NCI-H82 treated with DMSO at 0.1 percent for 48 hours (cell line): Measurements from ENCODE around the gene PRKN.

Experiments used
- DNase-seq: peaks from one replicate; lab custom pipeline; 2025; ENCODE audit not compliant: unreplicated experiment; lab: John Stamatoyannopoulos, UW

Gene PRKN

GRCh38 chr6:162541019-162541601 is 186.5 kb downstream of the PRKN start:
- DNase-seq: no peak

- DNase-seq: no peak
Observed at GRCh38 chr6:162539321-162539720, 188.2 kb downstream of the PRKN start.

- DNase-seq: no peak
Observed at GRCh38 chr6:162538643-162539064, 188.9 kb downstream of the PRKN start.

GRCh38 chr6:162533009-162533400 is 194.6 kb downstream of the PRKN start:
- no peak for DNase-seq

- DNase-seq: no peak
Observed at GRCh38 chr6:162532283-162533008, 195.1 kb downstream of the PRKN start.

GRCh38 chr6:162531391-162531790 is 196.2 kb downstream of the PRKN start:
- DNase-seq: peak; percentile 50

GRCh38 chr6:162528538-162528937 is 199.0 kb downstream of the PRKN start:
- no peak for DNase-seq

- DNase-seq: no peak
Observed at GRCh38 chr6:162526960-162527359, 200.6 kb downstream of the PRKN start.

- no peak for DNase-seq
Observed at GRCh38 chr6:162525181-162525580, 202.4 kb downstream of the PRKN start.

GRCh38 chr6:162512744-162513143 is 214.8 kb downstream of the PRKN start:
- no peak for DNase-seq

- DNase-seq: no peak
Observed at GRCh38 chr6:162497389-162497788, 230.2 kb downstream of the PRKN start.

- no peak for DNase-seq
Observed at GRCh38 chr6:162493917-162494316, 233.6 kb downstream of the PRKN start.

- no peak for DNase-seq
Observed at GRCh38 chr6:162491637-162492036, 235.9 kb downstream of the PRKN start.

GRCh38 chr6:162489101-162489976 is 238.2 kb downstream of the PRKN start:
- no peak for DNase-seq

- no peak for DNase-seq
Observed at GRCh38 chr6:162488444-162488843, 239.1 kb downstream of the PRKN start.

- no peak for DNase-seq
Observed at GRCh38 chr6:162485464-162485863, 242.1 kb downstream of the PRKN start.

- DNase-seq: no peak
Observed at GRCh38 chr6:162481938-162482337, 245.6 kb downstream of the PRKN start.

GRCh38 chr6:162481320-162481719 is 246.2 kb downstream of the PRKN start:
- DNase-seq: no peak

GRCh38 chr6:162478192-162478671 is 249.3 kb downstream of the PRKN start:
- no peak for DNase-seq

GRCh38 chr6:162474722-162475121 is 252.8 kb downstream of the PRKN start:
- no peak for DNase-seq

- DNase-seq: no peak
Observed at GRCh38 chr6:162471842-162472241, 255.7 kb downstream of the PRKN start.

GRCh38 chr6:162468326-162468725 is 259.2 kb downstream of the PRKN start:
- no peak for DNase-seq
